Liver (tissue), 9 donors: ENCODE measurements around the gene AFDN. TPM values are rescaled to one million over a fixed set of nuclear protein-coding genes. Genes with fewer than 3 reads are reported as not detected.

Experiments
- DNase-seq: peaks from one replicate; pipeline ENCODE4 v3.0.0-alpha.2; 2017; ENCODE audit warnings: low spot score
- H3K27ac ChIP-seq, 2 donors: one replicate each; pipeline ENCODE4 v1.7.0; 2013; ENCODE audit warnings: inconsistent platforms in 2 of 2, low read length in 2 of 2, control low read depth in 1 of 2, low read depth in 1 of 2, mild to moderate bottlenecking in 1 of 2
- H3K27me3 ChIP-seq, 4 donors: one replicate each; pipeline versions ENCODE4 v1.6.1 to v1.7.0; 2013; ENCODE audit warnings: low read length in 3 of 4, inconsistent platforms in 1 of 4, mild to moderate bottlenecking in 1 of 4, moderate library complexity in 1 of 4; ENCODE audit not compliant: control insufficient read depth in 4 of 4, insufficient read depth in 4 of 4
- H3K36me3 ChIP-seq, 4 donors: one replicate each; pipeline versions ENCODE4 v1.6.1 to v1.7.0; 2013; ENCODE audit warnings: low read length in 3 of 4, mild to moderate bottlenecking in 3 of 4, low read depth in 1 of 4, moderate library complexity in 1 of 4; ENCODE audit not compliant: control insufficient read depth in 4 of 4, insufficient read depth in 3 of 4
- H3K4me1 ChIP-seq, 4 donors: one replicate each; pipeline versions ENCODE4 v1.6.1 to v1.7.0; 2013; ENCODE audit warnings: low read length in 3 of 4, mild to moderate bottlenecking in 3 of 4, moderate library complexity in 1 of 4; ENCODE audit not compliant: control insufficient read depth in 4 of 4, insufficient read depth in 4 of 4
- H3K4me3 ChIP-seq, 3 donors: one replicate each; pipeline versions ENCODE4 v1.6.1 to v1.7.0; 2013; ENCODE audit warnings: low read length in 3 of 3, control low read depth in 1 of 3, low read depth in 1 of 3, mild to moderate bottlenecking in 1 of 3
- H3K9ac ChIP-seq, 2 donors: one replicate each; pipeline ENCODE4 v1.7.0; 2013; ENCODE audit warnings: low read length in 2 of 2, mild to moderate bottlenecking in 2 of 2, moderate library complexity in 2 of 2, control low read depth in 1 of 2, low read depth in 1 of 2
- H3K9me3 ChIP-seq, 4 donors: one replicate each; pipeline versions ENCODE4 v1.6.1 to v1.7.0; 2013; ENCODE audit warnings: low read length in 3 of 4; ENCODE audit not compliant: control insufficient read depth in 4 of 4
- ATF3 ChIP-seq: IDR thresholded peaks from 2 replicates; pipeline ENCODE4 v1.6.1; 2016; ENCODE audit warnings: antibody characterized with exemption
- CTCF ChIP-seq: fragments of 150-350 bp; IDR thresholded peaks from 2 replicates; pipeline ENCODE4 v1.5.1; 2017; ENCODE audit warnings: improper control_type of control experiment, low read depth, low read length; ENCODE audit not compliant: missing input control
- EGR1 ChIP-seq, 2 donors: IDR thresholded peaks; 2 replicates each; pipeline ENCODE4 v1.6.1; 2016 to 2018; ENCODE audit warnings: antibody characterized with exemption in 2 of 2, low read depth in 2 of 2
- FOXA1 ChIP-seq: IDR thresholded peaks from 2 replicates; pipeline ENCODE4 v1.6.1; 2016; ENCODE audit warnings: antibody characterized with exemption
- FOXA2 ChIP-seq: IDR thresholded peaks from 2 replicates; pipeline ENCODE4 v1.6.1; 2016; ENCODE audit warnings: antibody characterized with exemption
- GABPA ChIP-seq, 2 donors: IDR thresholded peaks in 1 of 2; conservative IDR thresholded peaks in 1 of 2; 2 replicates each; pipeline ENCODE4 v1.6.1; 2016; ENCODE audit warnings: antibody characterized with exemption in 2 of 2, mild to moderate bottlenecking in 1 of 2, moderate library complexity in 1 of 2
- HNF4A ChIP-seq, 2 donors: conservative IDR thresholded peaks; 2 replicates each; pipeline ENCODE4 v1.6.1; 2016; ENCODE audit warnings: antibody characterized with exemption in 2 of 2, mild to moderate bottlenecking in 2 of 2
- HNF4G ChIP-seq: IDR thresholded peaks from 2 replicates; pipeline ENCODE4 v1.6.1; 2016; ENCODE audit warnings: antibody characterized with exemption
- JUND ChIP-seq, 2 donors: IDR thresholded peaks; 2 replicates each; pipeline ENCODE4 v1.6.1; 2016; ENCODE audit warnings: antibody characterized with exemption in 2 of 2
- MAX ChIP-seq: IDR thresholded peaks from 2 replicates; pipeline ENCODE4 v1.6.1; 2016; ENCODE audit warnings: antibody characterized with exemption
- NR2F2 ChIP-seq: IDR thresholded peaks from 2 replicates; pipeline ENCODE4 v1.6.1; 2016; ENCODE audit warnings: antibody characterized with exemption
- RAD21 ChIP-seq, 2 donors: IDR thresholded peaks; 2 replicates each; pipeline ENCODE4 v1.6.1; 2016; ENCODE audit warnings: antibody characterized with exemption in 2 of 2, mild to moderate bottlenecking in 2 of 2
- REST ChIP-seq: IDR thresholded peaks from 2 replicates; pipeline ENCODE4 v1.6.1; 2016; ENCODE audit warnings: antibody characterized with exemption, mild to moderate bottlenecking
- RXRA ChIP-seq, 2 donors: IDR thresholded peaks; 2 replicates each; pipeline ENCODE4 v1.6.1; 2017 to 2018; ENCODE audit warnings: antibody characterized with exemption in 2 of 2, mild to moderate bottlenecking in 1 of 2
- SP1 ChIP-seq: IDR thresholded peaks from 2 replicates; pipeline ENCODE4 v1.6.1; 2018; ENCODE audit warnings: antibody characterized with exemption, mild to moderate bottlenecking
- TAF1 ChIP-seq: conservative IDR thresholded peaks from 2 replicates; pipeline ENCODE4 v1.6.1; 2016; ENCODE audit warnings: antibody characterized with exemption, mild to moderate bottlenecking
- YY1 ChIP-seq: IDR thresholded peaks from 2 replicates; pipeline ENCODE4 v1.6.1; 2016; ENCODE audit warnings: antibody characterized with exemption, mild to moderate bottlenecking
- ZBTB33 ChIP-seq: IDR thresholded peaks from 2 replicates; pipeline ENCODE4 v1.6.1; 2016; ENCODE audit warnings: antibody characterized with exemption
- WGBS: extraction: QIAGEN DNeasy Blood & Tissue Kit; methylation state at CpG from one replicate; pipeline ENCODE4 v1.1.7; 2013; 5-methylcytosine and 5-hydroxymethylcytosine counted together
- polyA plus RNA-seq, 2 donors: library from polyadenylated mRNA; stranded (reverse) in 1 of 2; unstranded in 1 of 2; fragments of 200-250 nt in 1 of 2; fragments of >200 nt in 1 of 2; fragmentation: Nextera tagmentation in 1 of 2; extraction: Ambion mirVana in 1 of 2; gene quantifications; one replicate each; pipeline versions ENCODE4 v1.2.1 to v1.2.3, GENCODE V29; 2013 to 2015
- total RNA-seq, 2 donors: library from RNA; depleted of rRNA; stranded (reverse); fragments of >200 nt; gene quantifications; one replicate each; pipeline ENCODE4 v1.2.3, GENCODE V29; 2014
- donor health status: healthy.
- donor health status: healthy.
- donor health status: healthy.
- donor health status: healthy.
- donor health status: healthy.

AFDN gene
- total and polyA plus RNA-seq, 4 donors, result 21.3 to 145 (median 29.3) TPM

GRCh38 chr6:167851370-167851952 is 24.8 kb downstream of the AFDN start (continued):
- TF ChIP-seq CTCF, result no peak

- Histone ChIP-seq H3K27ac (peak overlapping the region; percentile 6 to 33), H3K36me3 (no peaks in the 10 kb centered on the region), H3K27me3 (no peaks in the 10 kb centered on the region), H3K4me3 (no peak overlapping the region), H3K4me1 (peaks cover 4 to 33% (median 21%) of the 10 kb centered on the region in 4 donors), H3K9ac (no peak overlapping the region), H3K9me3 (no peaks in the 10 kb centered on the region)
- WGBS, result 63% methylated on average over 6 of the region's 6 CpGs
- DNase-seq, result no peak
- TF ChIP-seq MAX, result no peak
- TF ChIP-seq RAD21 (IDR thresholded peaks at IDR 0.05), result no peak
- TF ChIP-seq ZBTB33, result no peak
- peak in 1 of 2 donors; percentile 43 for TF ChIP-seq HNF4A (conservative IDR thresholded peaks at IDR 0.05)
- no peak for TF ChIP-seq EGR1 (IDR thresholded peaks at IDR 0.05; ENCODE audit: low read depth in 2 of 2)
- no peak for TF ChIP-seq YY1
- TF ChIP-seq NR2F2, result no peak
- TF ChIP-seq TAF1, result no peak
- TF ChIP-seq FOXA1, result no peak
- peak; percentile 40 for TF ChIP-seq SP1
- TF ChIP-seq JUND (IDR thresholded peaks at IDR 0.05), result peak; percentile 34 to 53
- peak; percentile 49 to 61 for TF ChIP-seq RXRA (IDR thresholded peaks at IDR 0.05)
- TF ChIP-seq FOXA2, result peak; percentile 31
- peak; percentile 78 for TF ChIP-seq ATF3
- TF ChIP-seq GABPA (IDR thresholded peaks at IDR 0.05 in 1 of 2, conservative IDR thresholded peaks at IDR 0.05 in 1 of 2), result no peak
- TF ChIP-seq REST, result no peak
- TF ChIP-seq CTCF, result no peak
- TF ChIP-seq HNF4G, result no peak
Observed at GRCh38 chr6:167855825-167856425, 29.2 kb downstream of the AFDN start.
